CD4-positive, alpha-beta T cell (primary cell): ENCODE measurements around the gene CDIP1. TPM values are rescaled to one million over a fixed set of nuclear protein-coding genes. Genes with fewer than 3 reads are reported as not detected.

Experiments
- ATAC-seq: fragments of 200-7000 bp; cut with Tn5 transposase; one replicate; pipeline ENCODE4 v1.10.0; 2022; ENCODE audit warnings: mild to moderate bottlenecking; ENCODE audit not compliant: poor library complexity
- CTCF ChIA-PET: fragments of 350-600 bp; sonication (Branson Sonifier 250); formaldehyde crosslinking; loops from one replicate; lab custom pipeline; 2021; ENCODE audit warnings: antibody characterized with exemption, inconsistent platforms; lab: Charles Lee
- POLR2A ChIA-PET: fragments of 350-600 bp; sonication (Branson Sonifier 250); formaldehyde crosslinking; loops from one replicate; lab custom pipeline; 2021; ENCODE audit warnings: antibody characterized with exemption, inconsistent platforms; lab: Charles Lee
- DNase-seq, 14 experiments: peaks; one replicate each; pipeline ENCODE4 v3.0.0-alpha.2; 2013 to 2020; ENCODE audit warnings: mixed read lengths in 2 of 14
- H3K27ac ChIP-seq, 2 donors: one replicate each; pipeline versions ENCODE4 v1.5.1 to v1.7.0; 2013; ENCODE audit warnings: low read length in 2 of 2, low read depth in 1 of 2, mild to moderate bottlenecking in 1 of 2
- H3K27me3 ChIP-seq, 2 experiments: 1 replicate in 1 of 2; 2 replicates in 1 of 2; pipeline versions ENCODE4 v1.6.1 to v1.7.0; 2013; ENCODE audit warnings: low read length in 2 of 2, control low read depth in 1 of 2, mild to moderate bottlenecking in 1 of 2, moderate library complexity in 1 of 2; ENCODE audit not compliant: insufficient read depth in 2 of 2, control insufficient read depth in 1 of 2
- H3K36me3 ChIP-seq: one replicate; pipeline ENCODE4 v1.6.1; 2013; ENCODE audit warnings: low read length, control low read depth; ENCODE audit not compliant: insufficient read depth
- H3K4me1 ChIP-seq: one replicate; pipeline ENCODE4 v1.6.1; 2013; ENCODE audit warnings: low read length, control low read depth; ENCODE audit not compliant: insufficient read depth
- H3K4me3 ChIP-seq: one replicate; pipeline ENCODE4 v1.5.1; 2013; ENCODE audit warnings: mild to moderate bottlenecking, low read length, moderate library complexity
- H3K9me3 ChIP-seq, 2 experiments: 1 replicate in 1 of 2; 2 replicates in 1 of 2; pipeline versions ENCODE4 v1.6.1 to v1.7.0; 2013; ENCODE audit warnings: low read length in 2 of 2, mild to moderate bottlenecking in 2 of 2, control low read depth in 1 of 2, moderate library complexity in 1 of 2; ENCODE audit not compliant: control insufficient read depth in 1 of 2, insufficient read depth in 1 of 2
- H3K27ac Mint-ChIP-seq: one replicate; pipeline ENCODE4 v1.8.0; 2020; ENCODE audit warnings: mixed read lengths
- H3K27me3 Mint-ChIP-seq: one replicate; pipeline ENCODE4 v1.8.0; 2021; ENCODE audit warnings: mixed read lengths
- H3K36me3 Mint-ChIP-seq: one replicate; pipeline ENCODE4 v1.8.0; 2021; ENCODE audit warnings: low read depth, mixed read lengths
- H3K4me1 Mint-ChIP-seq: one replicate; pipeline ENCODE4 v1.8.0; 2021; ENCODE audit warnings: low read depth, mixed read lengths
- H3K4me3 Mint-ChIP-seq: one replicate; pipeline ENCODE4 v1.8.0; 2020; ENCODE audit warnings: mild to moderate bottlenecking, mixed read lengths
- H3K9me3 Mint-ChIP-seq: one replicate; pipeline ENCODE4 v1.8.0; 2020; ENCODE audit warnings: mixed read lengths
- CTCF ChIP-seq: fragments of 200-600 bp; IDR thresholded peaks from one replicate; pipeline ENCODE4 v1.8.0; 2022; ENCODE audit warnings: antibody characterized with exemption, mild to moderate bottlenecking
- intact Hi-C, 2 experiments: fragments of 100-400 bp; cut with DNase I in 1 of 2; cut with micrococcal nuclease in 1 of 2; formaldehyde crosslinking; loops; one replicate each; pipeline versions ENCODE4 v1.15.1 to v1.9.0; 2023 to 2025; cut with DNase I, micrococcal nuclease
- total RNA-seq, 174 experiments: library from RNA in 2 of 174; stranded (reverse) in 2 of 174; gene quantifications; one replicate each; pipeline ENCODE4 v1.2.3 and lab custom pipeline; 2021 to 2026

Gene CDIP1
- total RNA-seq, 2 experiments from 2014 or later, result 19.5 to 22.4 TPM

- ATAC-seq, result no peak
- no peaks in the 10 kb centered on the region for H3K27me3 Mint-ChIP-seq
- H3K9me3 ChIP-seq, result no peaks in the 10 kb centered on the region
- no peaks in the 10 kb centered on the region for H3K9me3 Mint-ChIP-seq
- H3K27ac ChIP-seq, result no peak overlapping the region
- H3K36me3 Mint-ChIP-seq, result no peaks in the 10 kb centered on the region
- no peak for TF ChIP-seq CTCF
- H3K4me3 ChIP-seq, result no peak overlapping the region
- intact Hi-C loops, result no loop called here
- H3K36me3 ChIP-seq, result no peaks in the 10 kb centered on the region
- no peak overlapping the region for H3K27ac Mint-ChIP-seq
- ChIA-PET POLR2A (no interaction called here), CTCF (no interaction called here)
- H3K27me3 ChIP-seq, result no peaks in the 10 kb centered on the region
- no peak overlapping the region for H3K4me3 Mint-ChIP-seq
- no peaks in the 10 kb centered on the region for H3K4me1 ChIP-seq
- no peak for DNase-seq
- H3K4me1 Mint-ChIP-seq, result no peaks in the 10 kb centered on the region
Observed at GRCh38 chr16:4556580-4556979, 18.0 kb upstream of the CDIP1 start.

GRCh38 chr16:4556112-4556511 is 17.5 kb upstream of the CDIP1 start, which contains the start of gene C16orf96:
Gene C16orf96 (plus strand): TSS chr16:4556340. CDS start chr16:4556490, 150 bp downstream.
- no peaks in the 10 kb centered on the region for H3K36me3 ChIP-seq
- no peak for TF ChIP-seq CTCF
- POLR2A ChIA-PET, result no interaction called here
- no peaks in the 10 kb centered on the region for H3K9me3 ChIP-seq
- DNase-seq (no peak), ATAC-seq (no peak)
- no peaks in the 10 kb centered on the region for H3K27me3 ChIP-seq
- Mint-ChIP-seq H3K36me3 (no peaks in the 10 kb centered on the region), H3K4me1 (no peaks in the 10 kb centered on the region), H3K4me3 (no peak within 1 kb of the TSS), H3K27ac (no peak within 1 kb of the TSS), H3K9me3 (no peaks in the 10 kb centered on the region), H3K27me3 (no peaks in the 10 kb centered on the region)
- no peaks in the 10 kb centered on the region for H3K4me1 ChIP-seq
- H3K4me3 ChIP-seq, result no peak within 1 kb of the TSS
- CTCF ChIA-PET, result no interaction called here
- H3K27ac ChIP-seq, result no peak within 1 kb of the TSS
- intact Hi-C loops, result no loop called here

GRCh38 chr16:4552541-4552940 is 14.0 kb upstream of the CDIP1 start:
- Histone ChIP-seq H3K27me3 (no peaks in the 10 kb centered on the region), H3K9me3 (no peaks in the 10 kb centered on the region), H3K4me3 (no peak overlapping the region), H3K4me1 (peaks cover 10% of the 10 kb centered on the region), H3K36me3 (no peaks in the 10 kb centered on the region), H3K27ac (no peak overlapping the region)
- intact Hi-C loops, result no loop called here
- Mint-ChIP-seq H3K27ac (no peak overlapping the region), H3K36me3 (no peaks in the 10 kb centered on the region), H3K9me3 (no peaks in the 10 kb centered on the region), H3K4me3 (no peak overlapping the region), H3K4me1 (peaks cover 5% of the 10 kb centered on the region), H3K27me3 (no peaks in the 10 kb centered on the region)
- no peak for TF ChIP-seq CTCF
- ATAC-seq (no peak), DNase-seq (no peak)
- CTCF ChIA-PET, result no interaction called here
- POLR2A ChIA-PET, result interaction anchor here (1.2 kb wide), 1 partner anchor 76 kb away, joined by 3 read pairs; the partner anchor contains the start of gene HMOX2
